C4-2B (cell line): ENCODE measurements around the gene TNNC2.
"Not testable (repeated sequence)": the region's sequence is repeated elsewhere in the genome, so short reads cannot be mapped to it uniquely, and the experiment has no call there.

Experiments used
- H3K27ac ChIP-seq: fragments of 450-650 bp; 2 replicates; pipeline ENCODE4 v1.5.1; 2017
- ZFX ChIP-seq: fragments of 450-650 bp; IDR thresholded peaks from 2 replicates; pipeline ENCODE4 v1.6.1; 2017
- TF ChIP-seq, protein P1 (sequence below): fragments of 450-650 bp; conservative IDR thresholded peaks from 2 replicates; pipeline ENCODE4 v1.5.1; 2017; ENCODE audit warnings: mild to moderate bottlenecking

The TNNC2 gene

DNA sequence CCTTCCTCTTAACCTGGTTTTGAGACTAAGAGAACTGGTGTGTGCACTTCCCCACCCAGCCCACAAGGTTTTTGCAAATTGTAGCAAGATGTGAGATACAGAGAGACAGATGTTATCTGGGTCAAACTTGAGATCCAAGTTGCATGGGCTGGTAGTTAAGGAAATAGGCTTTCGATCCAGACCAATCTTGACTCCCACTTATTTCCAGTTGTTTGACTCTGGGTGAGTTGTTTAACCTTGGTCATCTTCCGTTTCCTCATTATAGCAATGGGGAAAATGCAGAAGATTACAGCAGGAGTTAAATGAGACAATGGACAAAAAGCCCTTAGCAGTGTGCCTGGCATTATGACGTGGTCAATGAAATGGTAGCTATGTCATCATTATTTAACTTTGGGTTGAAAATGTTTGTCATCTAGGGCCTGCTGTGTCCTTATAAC, 8.2 kb upstream of the TNNC2 start:
- TF ChIP-seq ZFX: no peak
- TF ChIP-seq, protein P1, sequence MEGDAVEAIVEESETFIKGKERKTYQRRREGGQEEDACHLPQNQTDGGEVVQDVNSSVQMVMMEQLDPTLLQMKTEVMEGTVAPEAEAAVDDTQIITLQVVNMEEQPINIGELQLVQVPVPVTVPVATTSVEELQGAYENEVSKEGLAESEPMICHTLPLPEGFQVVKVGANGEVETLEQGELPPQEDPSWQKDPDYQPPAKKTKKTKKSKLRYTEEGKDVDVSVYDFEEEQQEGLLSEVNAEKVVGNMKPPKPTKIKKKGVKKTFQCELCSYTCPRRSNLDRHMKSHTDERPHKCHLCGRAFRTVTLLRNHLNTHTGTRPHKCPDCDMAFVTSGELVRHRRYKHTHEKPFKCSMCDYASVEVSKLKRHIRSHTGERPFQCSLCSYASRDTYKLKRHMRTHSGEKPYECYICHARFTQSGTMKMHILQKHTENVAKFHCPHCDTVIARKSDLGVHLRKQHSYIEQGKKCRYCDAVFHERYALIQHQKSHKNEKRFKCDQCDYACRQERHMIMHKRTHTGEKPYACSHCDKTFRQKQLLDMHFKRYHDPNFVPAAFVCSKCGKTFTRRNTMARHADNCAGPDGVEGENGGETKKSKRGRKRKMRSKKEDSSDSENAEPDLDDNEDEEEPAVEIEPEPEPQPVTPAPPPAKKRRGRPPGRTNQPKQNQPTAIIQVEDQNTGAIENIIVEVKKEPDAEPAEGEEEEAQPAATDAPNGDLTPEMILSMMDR: no peak
- H3K27ac ChIP-seq: no peak overlapping the region

DNA sequence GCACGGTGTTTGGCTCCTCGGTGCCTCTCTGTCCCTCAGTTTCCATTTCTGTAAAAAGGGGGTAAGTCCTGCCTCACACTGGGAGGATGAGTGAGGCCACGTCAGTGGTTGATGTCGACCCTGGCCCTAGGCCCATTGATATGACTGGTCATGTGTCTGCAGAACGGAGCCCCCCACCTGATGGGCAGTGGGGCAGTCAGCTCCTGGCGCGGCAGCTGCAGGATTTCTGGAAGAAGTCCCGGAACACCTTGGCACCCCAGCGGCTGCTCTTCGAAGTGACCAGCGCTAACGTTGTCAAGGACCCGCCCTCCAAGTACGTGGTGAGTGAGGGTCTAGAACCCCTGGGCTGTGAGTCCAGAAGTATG, 7.7 kb upstream of the TNNC2 start:
- no peak for TF ChIP-seq ZFX
- TF ChIP-seq, protein P1: no peak
- no peak overlapping the region for H3K27ac ChIP-seq

DNA sequence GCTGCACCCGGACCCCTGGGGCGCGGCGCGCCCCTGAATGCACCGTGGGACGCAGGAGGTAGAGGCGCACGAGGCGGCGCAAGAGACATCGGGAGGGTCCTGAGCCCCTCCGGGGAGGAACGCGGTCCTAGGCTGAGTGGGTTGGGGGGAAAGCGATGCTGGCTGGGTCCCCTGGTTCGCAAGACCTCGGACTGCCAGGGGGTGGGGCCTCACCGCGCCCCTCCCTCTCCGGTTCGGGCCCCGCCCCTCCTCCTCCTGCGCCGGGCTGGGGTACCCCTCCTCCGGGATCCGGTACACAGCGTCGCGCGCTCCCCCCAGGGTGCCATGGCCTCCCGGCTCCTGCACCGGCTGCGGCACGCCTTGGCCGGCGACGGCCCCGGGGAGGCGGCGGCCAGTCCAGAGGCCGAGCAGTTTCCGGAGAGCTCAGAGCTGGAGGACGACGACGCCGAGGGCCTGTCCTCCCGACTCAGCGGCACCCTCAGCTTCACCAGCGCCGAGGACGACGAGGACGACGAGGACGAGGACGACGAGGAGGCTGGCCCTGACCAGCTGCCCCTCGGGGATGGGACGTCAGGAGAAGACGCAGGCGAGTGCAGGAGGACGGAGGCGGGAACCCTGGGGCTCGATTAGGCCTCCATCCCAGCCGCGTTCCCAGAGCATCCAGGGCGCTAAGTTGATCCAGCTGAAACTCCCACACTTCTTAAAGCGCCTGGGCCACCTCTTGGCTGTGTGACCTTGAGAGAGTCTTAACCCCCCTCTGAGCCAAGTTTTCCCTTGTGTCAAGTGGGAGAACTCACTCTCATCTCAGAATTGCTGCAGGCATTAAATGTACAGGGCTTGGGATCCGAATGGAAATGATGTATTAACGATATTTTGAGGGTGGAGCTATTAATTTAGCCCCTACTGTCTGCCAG, 7.0 kb upstream of the TNNC2 start:
- H3K27ac ChIP-seq: peak overlapping the region; percentile 55
- TF ChIP-seq, protein P1: no peak
- TF ChIP-seq ZFX: no peak

DNA sequence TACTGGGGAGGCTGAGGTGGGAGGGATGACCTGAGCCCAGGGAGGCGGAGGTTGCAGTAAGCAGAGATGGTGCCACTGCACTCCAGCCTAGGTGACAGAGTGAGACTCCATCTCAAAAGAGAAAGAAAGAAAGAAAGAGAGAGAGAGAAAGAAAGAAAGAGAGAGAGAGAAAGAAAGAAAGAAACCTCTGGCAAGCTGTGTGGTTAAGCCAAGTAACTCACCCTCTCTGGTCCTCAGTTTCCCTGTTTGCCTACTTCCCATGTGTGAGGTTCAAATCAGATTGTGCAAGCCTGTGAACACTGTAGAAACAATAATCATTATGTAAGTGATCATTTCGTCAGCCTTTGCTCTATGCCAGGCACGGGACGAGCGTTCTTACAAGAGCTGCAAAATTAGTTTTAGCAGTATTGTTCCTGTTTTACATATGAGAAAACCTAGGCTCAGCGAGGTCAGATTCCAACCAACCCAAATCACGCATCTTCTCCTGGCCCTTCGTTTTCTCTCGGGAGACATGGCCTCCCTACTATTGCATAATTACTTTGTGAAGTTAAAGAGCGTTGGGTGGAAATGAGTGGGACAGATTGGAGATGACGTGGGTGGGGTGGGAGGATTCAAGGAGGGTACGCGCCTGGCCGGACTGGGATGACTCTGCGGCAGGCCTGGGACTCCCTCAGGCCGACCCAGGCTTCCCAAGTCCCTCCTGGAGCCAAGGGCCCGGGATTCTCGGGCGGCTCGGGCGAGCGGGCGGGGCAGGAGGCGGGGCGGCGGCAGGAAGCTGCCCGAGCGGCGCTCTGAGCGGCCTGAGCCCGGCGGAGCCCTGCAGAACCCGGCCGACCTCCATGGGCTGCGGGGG, 6.1 kb upstream of the TNNC2 start, which contains the start of gene SNX21:
TSS of gene SNX21 (plus strand) at position 770 of the 853 bp plus-strand sequence. CDS start 121 bp downstream, outside the sequence.
- peak within 1 kb of the TSS; percentile 55 for H3K27ac ChIP-seq
- TF ChIP-seq, protein P1: no peak
- 0 out of 2 replicates have a peak, but pooled peaks have one; percentile 32 for TF ChIP-seq ZFX

DNA sequence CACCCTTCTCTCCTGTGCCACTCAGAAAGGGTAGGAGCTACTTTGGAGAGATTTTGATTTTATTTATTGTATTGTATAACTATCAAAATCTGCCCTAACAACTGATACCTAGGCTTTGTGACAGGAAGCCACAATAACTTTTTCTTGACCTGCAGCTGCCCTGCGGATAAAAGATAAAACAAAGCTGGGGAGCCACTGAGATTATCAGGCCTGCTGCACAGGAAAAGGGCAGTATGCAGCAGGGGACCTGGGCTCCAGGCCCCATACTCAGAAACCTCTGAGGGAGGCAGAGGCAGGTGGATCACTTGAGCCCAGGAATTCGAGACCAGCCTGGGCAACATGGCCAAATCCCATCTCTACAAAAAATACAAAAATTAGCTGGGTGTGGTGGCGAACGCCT, 5.5 kb upstream of the TNNC2 start:
- TF ChIP-seq, protein P1: no peak
- no peak for TF ChIP-seq ZFX

DNA sequence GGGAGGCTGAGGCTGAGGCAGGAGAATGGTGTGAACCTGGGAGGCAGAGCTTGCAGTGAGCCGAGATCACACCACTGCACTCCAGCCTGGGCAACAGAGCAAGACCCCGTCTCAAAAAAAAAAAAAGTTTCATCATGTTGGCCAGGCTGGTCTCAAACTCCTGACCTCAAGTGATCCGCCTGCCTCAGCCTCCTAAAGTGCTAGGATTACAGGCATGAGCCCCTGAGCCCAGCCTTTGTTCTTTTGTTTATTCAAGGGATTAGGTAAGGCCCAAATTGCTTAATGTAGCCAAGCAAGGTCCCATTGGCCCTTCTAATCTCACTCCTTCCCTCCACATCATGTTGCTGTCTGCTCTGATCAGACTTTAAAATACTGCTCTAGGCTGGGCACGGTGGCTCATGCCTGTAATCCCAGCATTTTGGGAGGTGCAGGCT, 2.6 kb upstream of the TNNC2 start:
- H3K27ac ChIP-seq: not testable (repeated sequence)

More for the DNA sequence above, 5.5 kb upstream of the TNNC2 start:
- H3K27ac ChIP-seq: no peak overlapping the region

DNA sequence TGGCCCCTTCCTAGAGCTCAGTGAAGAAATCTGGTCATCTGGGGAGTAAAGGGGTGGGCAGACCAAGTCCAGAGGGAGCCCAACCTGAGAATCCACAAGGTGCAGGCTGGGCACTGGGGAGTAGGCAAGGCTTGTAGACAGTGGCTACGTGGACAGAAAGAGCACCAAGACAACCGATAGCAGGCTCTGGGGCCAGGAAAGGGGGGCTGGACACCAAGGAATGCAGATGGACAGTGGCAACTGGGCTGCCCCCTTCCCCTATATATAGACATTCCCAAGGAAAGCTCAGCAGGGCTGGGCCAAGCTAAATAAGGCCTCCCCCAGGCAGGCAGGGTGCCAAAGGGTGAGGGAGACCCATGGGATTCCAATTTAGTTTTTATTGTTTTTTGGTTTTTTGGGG, 1.5 kb upstream of the TNNC2 start:
- TF ChIP-seq, protein P1: no peak
- no peak for TF ChIP-seq ZFX
- H3K27ac ChIP-seq: no peak overlapping the region
